ENCODE data around the gene SLC16A2.

The SLC16A2 gene

DNA sequence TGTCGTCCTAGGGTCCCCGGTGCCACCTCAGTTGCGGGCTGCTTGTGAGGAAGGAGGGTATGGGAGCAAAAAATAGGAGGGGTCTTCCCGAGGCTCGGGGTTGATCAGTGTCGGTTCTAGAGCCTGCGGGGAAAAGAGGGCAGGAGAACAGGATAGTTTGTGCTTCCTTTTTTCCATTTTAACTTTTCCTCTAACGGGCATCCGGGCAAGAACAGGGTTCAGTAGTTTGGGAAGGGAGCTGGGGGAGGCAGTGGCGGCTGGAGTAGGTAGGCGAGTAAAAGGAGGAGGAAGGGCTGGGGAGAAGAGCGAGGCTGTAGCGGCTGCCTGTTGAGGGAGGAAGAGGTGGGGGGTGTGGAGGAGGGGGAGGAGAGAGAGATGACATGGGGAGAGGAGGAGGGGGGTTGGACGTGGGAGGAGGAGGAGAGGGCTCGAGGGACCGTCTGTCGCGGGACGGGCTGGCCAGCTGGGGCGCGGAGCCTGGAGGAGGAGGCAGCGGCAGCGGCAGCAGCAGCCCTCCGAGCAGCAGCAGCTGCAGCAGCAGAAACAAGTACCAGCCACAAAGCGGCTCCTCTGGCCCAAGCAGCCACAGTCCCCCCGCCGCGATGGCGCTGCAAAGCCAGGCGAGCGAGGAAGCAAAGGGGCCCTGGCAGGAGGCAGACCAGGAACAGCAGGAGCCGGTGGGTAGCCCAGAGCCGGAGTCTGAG is at the start of gene SLC16A2:
TSS of gene SLC16A2 (plus strand) at position 458 of the 704 bp plus-strand sequence. CDS start at position 603, 145 bp downstream.
- DNase-seq (ENCODE audit: low read depth) = no peak

DNA sequence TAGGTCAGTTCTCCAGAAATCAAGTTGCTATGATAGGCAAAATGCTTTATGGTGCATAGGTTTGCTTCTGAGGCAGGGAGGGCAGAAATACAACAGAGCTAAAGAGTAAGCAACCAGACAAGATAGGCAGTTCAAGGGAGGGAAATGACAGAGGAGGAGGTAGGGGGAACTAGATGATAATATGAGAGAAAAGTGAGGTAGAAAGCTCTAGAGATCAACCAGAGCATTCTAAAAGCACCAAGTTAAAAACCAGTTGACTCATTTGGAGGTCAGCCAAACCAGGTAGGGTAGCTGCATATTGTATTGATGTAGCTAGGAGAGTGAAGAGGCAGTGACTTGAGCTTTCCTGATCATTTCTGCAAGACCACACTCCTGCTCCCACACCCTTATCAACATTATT is 49.0 kb upstream of the SLC16A2 start:
- DNase-seq (ENCODE audit: low read depth) = no peak

DNA sequence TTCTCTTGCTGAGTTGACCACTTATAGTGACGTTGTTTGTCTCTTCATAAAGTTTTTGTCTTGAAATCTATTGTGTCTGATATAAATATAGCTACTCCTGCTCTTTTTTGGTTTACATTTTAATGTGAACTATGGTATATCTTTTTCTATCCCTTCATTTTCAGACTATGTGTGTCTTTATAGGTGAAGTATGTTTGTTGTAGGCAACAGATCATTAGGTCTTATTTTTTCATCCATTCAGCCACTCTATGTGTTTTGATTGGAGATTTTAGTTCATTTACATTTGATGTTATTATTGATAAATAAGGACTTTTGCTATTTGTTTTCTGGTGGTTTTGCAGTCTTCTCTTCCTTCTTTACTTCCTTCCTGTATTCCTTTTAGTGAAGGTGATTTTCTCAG is 44.0 kb upstream of the SLC16A2 start:
- DNase-seq (ENCODE audit: low read depth) = no peak

DNA sequence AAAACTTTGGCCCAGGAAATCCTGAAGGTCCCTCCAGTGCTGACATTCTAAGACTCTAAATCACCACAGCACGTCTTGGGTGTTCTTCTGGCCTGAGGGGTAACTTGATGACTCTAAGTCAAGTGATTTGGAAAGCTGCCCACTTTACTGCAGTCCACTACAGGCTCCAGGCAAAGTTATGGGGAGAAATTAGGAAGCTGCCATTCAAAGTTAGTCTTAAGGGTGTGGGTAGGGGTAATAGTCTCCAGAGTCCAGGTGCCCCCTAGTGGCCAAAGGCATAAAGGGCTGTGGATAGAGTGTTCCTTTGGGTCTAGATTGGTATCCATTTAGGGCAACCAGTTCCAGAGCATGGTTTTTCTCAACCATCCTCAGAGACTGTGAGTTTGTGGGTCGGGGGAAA is 38.7 kb upstream of the SLC16A2 start:
- peak; percentile 17 for DNase-seq (ENCODE audit: low read depth)

DNA sequence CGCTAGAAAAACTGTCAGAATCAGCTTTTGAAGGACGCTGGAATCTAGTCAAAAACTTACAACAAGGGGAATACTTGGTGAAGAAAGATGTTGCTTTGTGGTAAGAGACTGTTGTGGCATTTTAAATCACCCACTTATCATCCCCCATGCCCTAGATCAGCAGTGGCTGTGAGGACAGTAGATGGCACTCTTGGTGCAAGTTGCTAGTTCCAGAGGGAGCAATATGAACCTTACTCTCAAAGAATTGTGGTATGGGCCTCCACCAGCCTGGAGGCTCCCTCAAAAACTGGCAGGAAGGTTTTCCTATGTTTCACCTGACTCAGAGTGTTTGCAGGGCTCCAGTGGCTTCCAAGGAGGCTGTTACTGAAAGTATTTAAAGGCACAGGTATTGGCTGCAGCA is 37.7 kb upstream of the SLC16A2 start:
- no peak for DNase-seq (ENCODE audit: low read depth)

DNA sequence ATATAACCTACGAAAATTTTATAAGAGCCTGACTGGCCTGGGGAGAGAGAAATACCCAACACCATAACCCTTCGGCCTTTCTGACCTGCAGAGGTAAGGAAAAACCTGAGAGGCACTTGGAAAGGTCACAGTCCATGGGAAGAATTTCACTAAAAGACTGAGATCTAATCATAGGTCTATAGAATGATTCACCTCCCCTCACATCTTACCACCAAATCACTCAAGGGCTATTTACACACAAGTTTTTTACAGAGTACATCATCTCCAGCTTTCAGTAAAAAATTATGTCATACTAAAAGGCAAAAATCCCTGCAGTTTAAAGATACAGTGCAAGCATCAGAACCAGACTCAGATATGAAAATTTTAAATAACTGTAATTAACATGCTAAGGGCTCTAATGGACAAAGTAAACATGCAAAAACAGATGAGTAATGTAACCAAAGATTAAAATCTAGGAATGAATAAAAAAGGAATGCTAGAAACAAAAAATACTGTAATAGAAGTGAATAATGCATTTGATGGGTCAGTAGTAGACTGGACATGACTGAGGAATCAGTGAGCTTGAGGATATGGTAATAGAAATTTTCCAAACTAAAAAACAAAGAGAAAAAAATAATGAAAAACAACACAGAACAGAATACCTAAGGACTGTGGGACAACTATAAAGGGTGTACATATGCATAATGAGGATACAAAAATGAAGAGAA is 32.1 kb upstream of the SLC16A2 start:
- DNase-seq (ENCODE audit: low read depth) = no peak

DNA sequence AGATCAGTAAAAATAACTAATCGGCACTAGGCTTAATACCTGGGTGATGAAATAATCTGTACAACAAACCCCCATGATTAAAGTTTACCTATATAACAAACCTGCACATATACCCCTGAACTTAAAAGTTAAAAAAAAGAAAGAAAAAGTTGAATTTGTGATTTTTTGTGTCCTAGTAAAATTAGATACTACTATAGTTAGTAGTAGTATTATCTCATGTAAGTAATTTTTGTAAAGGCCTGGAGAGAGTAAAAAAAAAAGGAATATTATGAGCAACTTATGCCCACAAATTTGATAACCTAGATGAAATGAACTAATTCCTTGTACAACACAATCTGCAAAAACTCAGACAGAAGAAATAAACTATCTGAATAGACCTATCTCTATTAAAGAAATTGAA is 25.7 kb upstream of the SLC16A2 start:
- no peak for DNase-seq (ENCODE audit: low read depth)

DNA sequence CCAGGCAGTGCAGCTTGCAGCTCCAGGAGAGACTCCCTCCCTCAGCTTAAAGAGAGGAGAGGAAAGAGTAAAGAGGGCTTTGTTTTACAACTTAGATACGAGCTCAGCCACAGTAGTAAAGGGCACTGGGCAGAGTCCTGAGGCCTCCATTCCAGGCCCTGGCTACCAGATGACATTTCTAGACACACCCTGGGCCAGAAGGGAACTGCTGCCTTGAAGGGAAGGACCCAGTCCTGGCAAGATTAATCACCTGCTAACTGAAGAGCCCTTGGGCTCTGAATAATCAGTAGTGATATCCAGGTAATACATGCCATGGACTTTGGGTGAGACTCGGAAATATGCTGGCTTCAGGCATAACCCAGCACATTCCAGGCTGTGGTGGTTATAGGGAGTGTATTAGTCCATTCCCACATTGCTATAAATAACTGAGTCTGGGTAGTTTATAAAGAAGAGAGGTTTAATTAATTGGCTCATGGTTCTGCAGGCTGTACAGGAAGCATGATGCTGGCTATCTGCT is 15.3 kb upstream of the SLC16A2 start:
- DNase-seq (ENCODE audit: low read depth) = no peak

DNA sequence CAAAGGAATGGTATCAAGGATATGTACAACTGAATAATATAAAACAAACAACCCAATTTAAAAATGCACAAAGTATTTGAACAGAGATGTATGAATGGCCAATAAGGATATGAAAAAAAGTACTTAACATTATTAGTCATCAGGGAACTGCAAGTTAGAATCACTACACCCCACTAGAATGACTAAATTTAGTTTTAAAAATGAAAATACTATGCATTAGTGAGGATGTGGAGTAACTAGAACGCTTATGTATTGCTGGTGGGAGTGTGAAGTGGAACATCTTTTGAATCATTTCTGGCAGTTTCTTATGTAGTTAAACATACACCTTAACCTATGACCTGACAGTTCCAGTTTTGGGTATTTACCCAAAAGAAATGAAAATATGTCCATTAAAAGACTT is 13.0 kb upstream of the SLC16A2 start:
- DNase-seq (ENCODE audit: low read depth) = no peak

DNA sequence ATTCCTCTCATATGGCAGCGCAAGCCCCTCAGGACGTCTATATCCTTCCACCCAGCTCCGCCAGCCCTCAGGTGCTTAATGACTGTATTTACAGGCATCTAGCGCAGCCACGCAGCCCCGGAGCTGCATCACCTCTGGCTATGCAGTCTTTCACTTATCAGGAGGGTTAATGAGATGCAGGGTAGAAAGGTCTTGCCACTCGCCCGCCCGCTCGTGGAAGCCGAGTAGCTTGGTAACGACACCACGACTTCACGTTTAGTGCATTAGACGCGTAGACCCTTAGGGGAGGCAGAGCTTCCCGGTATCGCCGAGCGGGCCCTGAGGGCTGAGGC is 1.5 kb upstream of the SLC16A2 start:
- DNase-seq (ENCODE audit: low read depth) = no peak

DNA sequence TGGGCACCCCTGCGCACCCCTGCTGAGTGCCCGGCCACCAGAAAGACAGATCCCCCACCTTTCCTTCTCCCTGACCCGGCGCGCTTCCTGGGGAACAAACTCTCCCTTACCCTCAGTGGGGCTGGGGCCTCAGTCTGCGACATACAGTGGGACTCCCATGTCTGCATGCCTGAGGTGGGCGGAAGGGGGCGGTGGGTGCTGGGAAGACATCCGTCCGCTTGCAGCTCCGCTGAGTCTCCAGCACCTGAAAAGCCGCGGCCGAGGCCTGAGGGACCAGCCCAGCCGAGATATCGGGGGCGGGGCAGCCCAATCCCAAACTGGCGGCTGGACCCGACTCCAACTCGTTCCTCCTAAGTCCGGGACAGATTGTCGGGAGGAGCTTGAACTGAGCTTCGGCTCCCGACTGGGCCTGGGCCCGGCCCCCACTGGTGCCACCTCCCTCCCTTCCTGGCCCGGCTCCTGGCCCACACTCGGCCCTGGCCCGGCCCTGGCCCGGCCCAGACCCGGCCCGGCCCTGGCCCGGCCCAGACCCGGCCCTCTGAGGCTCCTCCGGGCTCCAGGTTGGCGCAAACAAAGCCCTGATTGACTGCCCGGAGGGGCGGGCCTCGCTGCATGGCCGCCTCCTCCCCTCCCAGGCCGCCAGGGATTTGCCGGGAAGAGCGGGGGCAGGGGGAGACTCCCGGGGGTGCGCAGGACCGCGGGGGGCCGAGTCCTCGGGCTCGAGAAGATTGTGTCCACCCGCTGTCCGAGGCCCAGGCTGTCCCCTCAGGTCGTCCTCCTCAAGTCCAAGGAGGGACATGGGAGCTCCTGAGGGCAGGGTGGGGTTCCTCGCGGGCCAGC is 877 bp upstream of the SLC16A2 start:
- DNase-seq (ENCODE audit: low read depth) = no peak

DNA sequence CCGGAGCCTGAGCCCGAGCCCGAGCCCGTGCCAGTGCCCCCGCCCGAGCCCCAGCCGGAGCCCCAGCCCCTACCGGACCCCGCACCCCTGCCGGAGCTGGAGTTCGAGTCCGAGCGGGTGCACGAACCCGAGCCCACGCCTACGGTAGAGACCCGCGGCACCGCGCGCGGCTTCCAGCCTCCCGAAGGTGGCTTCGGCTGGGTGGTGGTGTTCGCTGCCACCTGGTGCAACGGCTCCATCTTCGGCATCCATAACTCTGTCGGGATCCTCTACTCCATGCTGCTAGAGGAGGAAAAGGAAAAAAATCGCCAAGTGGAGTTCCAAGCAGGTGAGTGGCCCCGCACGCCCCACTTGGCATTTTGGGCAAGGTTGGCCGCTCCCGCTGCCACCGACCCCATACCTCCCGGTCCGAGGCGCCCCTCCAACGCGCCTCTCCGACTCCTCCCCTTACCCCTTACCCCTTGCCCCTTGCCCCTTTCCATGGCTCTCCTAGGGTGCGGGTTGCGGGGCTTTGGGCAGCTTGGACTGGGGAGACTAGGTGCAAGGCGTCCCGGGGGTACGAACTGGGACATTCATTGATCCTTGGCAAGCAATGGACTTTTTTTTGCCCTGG is 553 bp downstream of the SLC16A2 start:
- no peak for DNase-seq (ENCODE audit: low read depth)

DNA sequence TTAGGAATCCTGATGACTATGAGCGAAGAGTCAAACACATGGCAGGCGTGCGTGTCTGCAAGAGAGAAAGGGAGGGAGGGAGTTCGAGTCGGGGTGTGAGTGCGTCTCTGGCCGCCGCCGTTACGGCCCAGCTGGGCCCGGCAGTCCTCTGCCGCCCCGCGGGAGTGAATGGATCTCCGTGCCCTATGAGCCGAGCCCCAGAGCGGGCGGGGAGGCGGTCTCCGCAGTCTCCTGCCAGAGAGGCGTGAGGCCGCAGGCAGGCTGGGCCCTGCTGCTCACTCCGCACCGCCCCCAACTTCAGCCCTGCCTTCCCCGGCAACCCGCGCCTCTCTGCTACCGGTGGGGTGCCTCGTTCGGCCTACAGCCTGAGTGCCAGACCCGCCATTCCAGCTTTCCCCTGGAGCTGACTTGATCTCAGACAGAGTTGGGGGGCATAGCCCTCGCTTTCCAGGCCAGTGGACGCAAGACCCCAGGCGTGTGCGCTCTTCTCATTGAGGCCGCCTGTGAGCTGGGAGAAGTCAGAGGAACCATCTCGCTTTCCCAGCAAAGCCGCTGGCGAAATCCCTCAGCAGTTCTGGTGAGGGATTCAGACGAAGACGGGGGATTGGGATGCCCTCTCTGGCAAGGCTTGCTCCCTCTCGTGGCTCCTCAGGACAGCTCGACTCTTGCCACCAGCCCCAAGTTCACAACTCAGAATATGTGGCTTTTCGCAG is 1.4 kb downstream of the SLC16A2 start:
- DNase-seq (ENCODE audit: low read depth) = no peak

DNA sequence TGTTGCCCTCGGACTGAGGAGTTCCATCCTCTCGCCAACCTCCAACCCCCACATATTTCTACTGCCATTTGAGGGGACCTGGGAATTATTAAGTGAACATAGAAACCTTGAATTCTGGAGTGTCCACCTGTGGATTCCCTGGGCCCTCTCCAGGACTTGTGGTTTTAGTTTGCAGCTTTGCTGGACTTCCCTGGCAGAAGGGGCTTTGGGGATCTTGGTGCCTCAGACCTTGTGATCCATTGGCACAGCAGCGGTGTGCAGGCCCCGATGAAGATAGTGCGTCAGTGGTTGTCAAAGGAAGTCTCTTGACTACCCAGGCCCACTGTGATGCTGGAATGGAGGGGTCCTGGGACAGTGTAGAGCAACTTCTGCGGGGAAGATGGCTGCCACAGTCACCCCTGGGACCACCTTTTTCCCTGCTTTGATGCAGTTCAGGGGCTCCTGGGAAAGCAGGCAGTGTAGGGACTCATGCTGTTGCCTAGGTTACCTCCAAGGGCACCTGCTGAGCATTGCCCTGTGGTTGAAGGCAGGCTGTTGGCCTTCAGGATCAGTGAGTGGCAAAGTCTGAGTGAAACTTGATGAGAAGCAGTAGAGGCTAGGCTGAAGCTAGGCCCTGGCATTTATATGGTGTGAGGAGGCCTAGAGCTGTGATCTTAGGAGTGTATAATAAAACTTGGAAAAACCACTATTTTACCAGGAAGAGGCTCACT is 2.2 kb downstream of the SLC16A2 start:
- no peak for DNase-seq (ENCODE audit: low read depth)

DNA sequence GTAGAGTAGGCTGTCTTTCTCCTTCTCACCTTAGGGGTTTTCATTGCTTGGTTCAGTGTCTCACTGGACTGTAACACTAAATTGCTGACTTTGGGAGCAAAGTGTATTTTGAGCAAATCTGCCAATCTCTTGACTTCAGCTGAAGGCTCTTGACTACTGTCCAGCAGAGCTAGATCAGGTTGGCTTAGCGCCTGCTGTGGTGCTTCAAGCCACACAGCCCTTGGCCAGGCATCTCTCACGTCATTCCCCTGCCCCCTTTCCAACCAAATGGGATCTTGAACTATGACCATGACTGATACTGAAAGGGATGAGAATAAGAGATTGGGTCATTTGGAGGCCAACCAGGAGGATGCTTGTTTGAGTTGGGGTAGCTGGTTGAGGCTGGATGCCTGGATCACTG is 4.8 kb downstream of the SLC16A2 start:
- no peak for DNase-seq (ENCODE audit: low read depth)

DNA sequence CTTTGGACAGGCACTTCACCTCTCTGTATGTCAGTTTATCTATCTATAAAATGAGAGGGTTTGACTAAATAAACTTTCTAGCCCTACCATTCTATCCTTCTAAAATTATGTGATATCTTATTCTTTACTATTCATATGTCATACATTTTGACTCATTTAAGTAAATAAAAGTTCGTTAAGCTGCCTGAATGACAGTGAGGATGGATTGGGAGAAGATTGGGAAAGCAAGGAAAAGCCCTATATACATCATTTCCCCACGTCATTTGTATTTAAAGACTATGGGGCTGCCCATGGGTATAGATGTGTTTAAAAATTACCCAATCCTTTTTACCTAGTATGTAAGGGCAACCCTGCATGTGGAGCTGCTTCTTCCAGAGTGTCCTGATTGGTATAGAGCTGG is 5.3 kb downstream of the SLC16A2 start:
- DNase-seq (ENCODE audit: low read depth) = no peak

DNA sequence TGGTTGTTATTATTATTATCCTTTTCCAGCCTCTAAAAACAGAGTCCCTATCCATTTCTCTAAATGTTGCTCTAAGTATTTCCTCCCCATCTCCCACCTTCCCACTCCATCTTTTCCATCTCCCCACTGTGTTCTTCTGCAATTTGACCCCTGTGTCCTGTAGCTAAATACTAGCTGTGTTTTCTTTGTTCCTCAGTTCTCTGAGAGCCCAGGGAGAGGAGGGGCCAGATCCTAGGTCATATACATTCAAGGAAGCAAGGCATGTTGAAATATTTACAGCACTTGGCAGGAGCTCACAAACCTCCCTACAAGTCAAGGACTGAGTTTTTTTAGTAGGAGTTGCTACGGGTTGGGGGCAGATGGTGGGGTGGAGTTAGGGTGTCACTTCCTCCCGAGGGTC is 10.5 kb downstream of the SLC16A2 start:
- DNase-seq (ENCODE audit: low read depth) = no peak

DNA sequence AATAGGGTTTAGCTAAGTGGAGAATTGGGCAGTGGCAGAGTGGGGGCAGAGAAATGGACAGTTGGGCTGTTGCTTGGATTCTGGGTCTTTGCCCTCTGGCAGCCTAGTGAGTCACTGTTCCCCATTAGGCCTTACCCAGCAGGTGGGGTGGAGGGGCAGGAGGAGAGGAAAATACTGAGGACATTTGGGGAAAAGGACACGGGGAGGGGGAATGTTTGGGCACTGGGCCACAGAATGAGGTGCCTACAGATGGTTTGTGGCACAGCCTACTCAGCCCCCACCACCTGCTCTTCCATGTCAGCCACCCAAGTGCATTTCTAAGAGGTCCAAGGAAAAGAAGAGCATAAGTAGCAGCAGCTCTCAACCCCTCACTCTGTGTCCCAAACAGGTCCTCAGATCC is 13.0 kb downstream of the SLC16A2 start:
- no peak for DNase-seq (ENCODE audit: low read depth)

DNA sequence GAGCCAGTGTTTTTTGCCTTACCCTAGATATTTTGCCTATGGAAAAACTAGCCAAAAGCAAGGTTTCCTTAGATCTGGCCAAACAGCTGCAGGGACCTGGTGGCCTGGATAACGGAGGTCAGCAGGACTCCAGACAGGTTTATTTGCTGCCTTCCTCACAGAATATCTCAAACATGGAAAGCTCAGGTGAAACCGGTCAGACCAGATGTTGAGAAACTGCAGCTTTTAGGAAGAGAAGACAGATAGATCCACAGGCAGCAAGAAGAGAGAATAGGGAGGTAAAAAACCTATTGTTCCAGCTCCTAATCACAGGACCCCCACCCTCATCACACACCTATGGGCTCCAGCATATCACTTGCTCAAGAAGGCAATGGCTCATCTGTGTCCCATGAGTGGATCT is 16.2 kb downstream of the SLC16A2 start:
- DNase-seq (ENCODE audit: low read depth) = no peak

DNA sequence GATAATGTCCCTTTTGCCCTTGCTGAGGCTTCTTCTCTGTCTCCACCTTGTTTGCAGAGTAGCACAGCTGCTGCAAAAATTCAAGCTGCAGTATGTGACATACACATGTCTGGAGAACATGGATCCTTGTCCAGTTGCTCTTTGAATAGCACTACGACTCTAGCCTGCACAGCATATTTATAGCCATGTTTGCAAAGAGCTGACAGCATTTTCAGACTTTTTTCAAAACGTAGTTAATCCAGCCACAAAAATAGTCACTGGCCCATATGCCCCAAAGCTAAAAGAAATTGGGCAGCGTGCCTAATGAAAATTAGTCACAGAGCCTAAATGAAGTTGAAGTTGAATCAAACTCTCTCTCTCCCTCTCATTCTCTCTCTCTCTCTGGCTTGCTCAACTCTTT is 17.5 kb downstream of the SLC16A2 start:
- DNase-seq (ENCODE audit: low read depth) = no peak

DNA sequence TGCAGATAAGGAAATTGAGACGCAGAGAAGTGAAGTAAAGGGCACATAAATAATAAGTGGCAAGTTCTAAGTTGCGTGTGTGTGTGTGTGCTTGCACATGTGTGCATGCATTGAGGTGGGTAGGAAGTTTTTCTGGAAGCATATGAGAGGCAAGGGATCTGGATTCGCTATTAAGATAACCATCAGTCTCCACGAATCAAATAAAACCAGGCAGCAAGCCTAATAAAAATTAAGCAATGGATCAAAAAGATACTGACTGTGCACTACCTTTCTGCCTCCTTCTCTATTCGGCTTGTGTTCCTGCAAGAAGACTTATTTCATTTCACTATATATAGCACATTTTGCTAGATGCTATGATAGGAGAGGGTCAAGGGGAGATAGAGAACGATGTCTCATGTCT is 23.8 kb downstream of the SLC16A2 start:
- DNase-seq (ENCODE audit: low read depth) = no peak
